ENCODE results near the gene NSMCE3.
"Not testable (repeated sequence)": the region's sequence is repeated elsewhere in the genome, so short reads cannot be mapped to it uniquely, and the experiment has no call there.

The NSMCE3 gene

GRCh38 chr15:29268706-29269484, 727 bp downstream of the NSMCE3 start:
- DNase-seq = peak; percentile 33 to 39 (median 39)

GRCh38 chr15:29266052-29266582, 3.5 kb downstream of the NSMCE3 start:
- DNase-seq = no peak

- DNase-seq = no peak
Observed at GRCh38 chr15:29263289-29263688, 6.3 kb downstream of the NSMCE3 start.

GRCh38 chr15:29262738-29263137, 6.9 kb downstream of the NSMCE3 start:
- DNase-seq = no peak

- DNase-seq = no peak
Observed at GRCh38 chr15:29260896-29261295, 8.7 kb downstream of the NSMCE3 start.

GRCh38 chr15:29259233-29259632, 10.4 kb downstream of the NSMCE3 start:
- DNase-seq = no peak

- no peak for DNase-seq
Observed at GRCh38 chr15:29252234-29252633, 17.4 kb downstream of the NSMCE3 start.

GRCh38 chr15:29244544-29244943, 25.1 kb downstream of the NSMCE3 start:
- DNase-seq = no peak

GRCh38 chr15:29244123-29244522, 25.5 kb downstream of the NSMCE3 start:
- DNase-seq = no peak

GRCh38 chr15:29242456-29243242, 27.0 kb downstream of the NSMCE3 start:
- DNase-seq = no peak

GRCh38 chr15:29241207-29241606, 28.4 kb downstream of the NSMCE3 start:
- DNase-seq = no peak

GRCh38 chr15:29239395-29239794, 30.2 kb downstream of the NSMCE3 start:
- DNase-seq = no peak

- no peak for DNase-seq
Observed at GRCh38 chr15:29233566-29233965, 36.1 kb downstream of the NSMCE3 start.

GRCh38 chr15:29226436-29227208, 43.0 kb downstream of the NSMCE3 start:
- DNase-seq = no peak

- DNase-seq = no peak
Observed at GRCh38 chr15:29225534-29226234, 43.9 kb downstream of the NSMCE3 start.

GRCh38 chr15:29224987-29225363, 44.6 kb downstream of the NSMCE3 start:
- not testable (repeated sequence) for DNase-seq

- not testable (repeated sequence) for DNase-seq
Observed at GRCh38 chr15:29224235-29224986, 45.2 kb downstream of the NSMCE3 start.

GRCh38 chr15:29223640-29224039, 46.0 kb downstream of the NSMCE3 start:
- DNase-seq = no peak

- DNase-seq = no peak
Observed at GRCh38 chr15:29222129-29222853, 47.3 kb downstream of the NSMCE3 start.

GRCh38 chr15:29220852-29221251, 48.8 kb downstream of the NSMCE3 start:
- no peak for DNase-seq

- no peak for DNase-seq
Observed at GRCh38 chr15:29216955-29217354, 52.7 kb downstream of the NSMCE3 start.
